ENCODE results near the gene COX6A2.

DNA sequence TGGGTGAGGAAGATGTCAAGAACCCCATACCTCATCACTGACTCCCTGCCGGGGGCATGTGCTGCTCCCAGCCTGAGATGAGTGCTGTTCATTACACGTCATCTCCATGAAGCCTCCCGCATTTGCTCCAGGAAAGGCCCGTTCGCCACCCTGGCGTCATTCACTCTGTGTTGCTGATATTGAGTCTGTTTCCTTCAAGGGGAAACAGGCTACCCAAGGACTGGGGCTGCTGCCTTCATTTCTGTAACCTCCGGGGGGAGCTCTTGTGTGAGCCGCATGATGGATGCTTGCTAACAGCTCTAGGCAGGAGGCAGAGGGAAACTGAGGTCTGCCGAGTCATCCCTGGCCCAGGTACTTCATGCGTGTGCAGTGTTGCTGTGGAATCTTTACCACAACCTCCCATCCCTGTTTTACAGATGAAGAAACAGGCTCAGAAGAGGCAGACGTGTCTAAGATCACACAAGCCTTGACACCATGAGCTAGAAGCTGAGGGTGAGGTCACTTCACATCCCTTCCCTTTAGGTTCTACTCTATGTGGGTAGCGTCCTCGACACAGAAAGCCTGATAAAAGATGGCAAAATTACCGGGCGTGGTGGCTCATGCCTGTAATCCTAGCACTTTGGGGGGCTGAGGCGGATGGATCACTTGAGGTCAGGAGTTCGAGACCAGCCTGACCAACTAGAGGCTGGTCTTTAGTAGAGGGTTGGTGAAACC, 27.6 kb upstream of the COX6A2 start:
- TF ChIP-seq, protein P1, sequence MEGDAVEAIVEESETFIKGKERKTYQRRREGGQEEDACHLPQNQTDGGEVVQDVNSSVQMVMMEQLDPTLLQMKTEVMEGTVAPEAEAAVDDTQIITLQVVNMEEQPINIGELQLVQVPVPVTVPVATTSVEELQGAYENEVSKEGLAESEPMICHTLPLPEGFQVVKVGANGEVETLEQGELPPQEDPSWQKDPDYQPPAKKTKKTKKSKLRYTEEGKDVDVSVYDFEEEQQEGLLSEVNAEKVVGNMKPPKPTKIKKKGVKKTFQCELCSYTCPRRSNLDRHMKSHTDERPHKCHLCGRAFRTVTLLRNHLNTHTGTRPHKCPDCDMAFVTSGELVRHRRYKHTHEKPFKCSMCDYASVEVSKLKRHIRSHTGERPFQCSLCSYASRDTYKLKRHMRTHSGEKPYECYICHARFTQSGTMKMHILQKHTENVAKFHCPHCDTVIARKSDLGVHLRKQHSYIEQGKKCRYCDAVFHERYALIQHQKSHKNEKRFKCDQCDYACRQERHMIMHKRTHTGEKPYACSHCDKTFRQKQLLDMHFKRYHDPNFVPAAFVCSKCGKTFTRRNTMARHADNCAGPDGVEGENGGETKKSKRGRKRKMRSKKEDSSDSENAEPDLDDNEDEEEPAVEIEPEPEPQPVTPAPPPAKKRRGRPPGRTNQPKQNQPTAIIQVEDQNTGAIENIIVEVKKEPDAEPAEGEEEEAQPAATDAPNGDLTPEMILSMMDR (IDR thresholded peaks at IDR 0.05), result no peak
- TF ChIP-seq EP300 (IDR thresholded peaks at IDR 0.05), result no peak
- TF ChIP-seq POLR2AphosphoS5 (IDR thresholded peaks at IDR 0.05), result no peak
